Kidney (tissue), 14 donors: ENCODE data around the gene METAP2. TPM values are rescaled to one million over a fixed set of nuclear protein-coding genes. Genes with fewer than 3 reads are reported as not detected.

Source experiments
- DNase-seq, 5 donors: peaks; one replicate each; pipeline ENCODE4 v3.0.0-alpha.2; 2013 to 2020
- FAIRE-seq: peaks from 2 replicates; lab custom pipeline; 2012; peaks lifted over from hg19 to GRCh38; lab: Jason Lieb, UNC
- H3K27ac ChIP-seq, 2 donors: one replicate each; pipeline ENCODE4 v1.7.0; 2013; ENCODE audit warnings: low read depth in 2 of 2, low read length in 2 of 2, inconsistent platforms in 1 of 2
- H3K27me3 ChIP-seq: one replicate; pipeline ENCODE4 v1.7.1; 2013; ENCODE audit warnings: low read length, inconsistent platforms; ENCODE audit not compliant: control insufficient read depth, insufficient read depth
- H3K36me3 ChIP-seq, 3 donors: one replicate each; pipeline versions ENCODE4 v1.7.0 to v1.7.1; 2013; ENCODE audit warnings: low read length in 3 of 3, control low read depth in 1 of 3, inconsistent platforms in 1 of 3; ENCODE audit not compliant: insufficient read depth in 3 of 3, control insufficient read depth in 2 of 3
- H3K4me1 ChIP-seq, 3 donors: one replicate each; pipeline versions ENCODE4 v1.7.0 to v1.7.1; 2013; ENCODE audit warnings: low read length in 3 of 3, inconsistent platforms in 1 of 3, low read depth in 1 of 3; ENCODE audit not compliant: control insufficient read depth in 2 of 3, insufficient read depth in 2 of 3
- H3K4me3 ChIP-seq, 3 donors: one replicate each; pipeline versions ENCODE4 v1.7.0 to v1.8.1; 2013; ENCODE audit warnings: low read length in 3 of 3, control low read depth in 1 of 3, inconsistent platforms in 1 of 3
- H3K9ac ChIP-seq, 3 donors: one replicate each; pipeline versions ENCODE4 v1.7.0 to v1.7.1; 2013; ENCODE audit warnings: low read length in 3 of 3, control low read depth in 1 of 3, inconsistent platforms in 1 of 3
- H3K9me3 ChIP-seq, 3 donors: one replicate each; pipeline versions ENCODE4 v1.7.0 to v1.7.1; 2013; ENCODE audit warnings: low read length in 3 of 3, control low read depth in 1 of 3, inconsistent platforms in 1 of 3; ENCODE audit not compliant: control insufficient read depth in 2 of 3, insufficient read depth in 1 of 3
- CTCF ChIP-seq: IDR thresholded peaks from 3 replicates; pipeline ENCODE4 v1.5.1; 2012; ENCODE audit warnings: mild to moderate bottlenecking, moderate library complexity, borderline replicate concordance; ENCODE audit not compliant: insufficient read depth; ENCODE audit errors: extremely low read depth
- intact Hi-C: fragments of 100-400 bp; cut with DNase I; formaldehyde crosslinking; loops from one replicate; pipeline ENCODE4 v1.11.1; 2022
- polyA plus RNA-seq: library from polyadenylated mRNA; stranded (reverse); fragments of 350-450 nt; fragmentation: Illumina TruSeq; extraction: RNeasy Lipid Tissue Mini Kit (QIAGEN cat#74804); gene quantifications from one replicate; pipeline ENCODE4 v1.2.3, GENCODE V29; 2014; ENCODE audit warnings: low read depth, low replicate concordance; ENCODE audit not compliant: insufficient read depth
- total RNA-seq: library from RNA; stranded (reverse); fragmentation: NEBNext Ultra II Directional; extraction: Animal tissue kit (Norgen Biotek cat#: 25700); gene quantifications from one replicate; pipeline ENCODE4 v1.2.1, GENCODE V29; 2021
- donor health status: control.
- donor health status: control.
- donor health status: control.
- donor health status: control.
- donor health status: control.
- donor health status: DM: yes; HTN: yes; CAD: no.
- donor health status: Normal renal cell carcinoma (clear cell type).

Gene METAP2
- total and polyA plus RNA-seq, 2 donors from 2014 or later = 59.1 to 65.7 TPM

- Histone ChIP-seq H3K27me3 (no peaks in the 10 kb centered on the region), H3K4me1 (no peaks in the 10 kb centered on the region), H3K27ac (no peak overlapping the region), H3K36me3 (no peaks in the 10 kb centered on the region), H3K9ac (no peak overlapping the region), H3K4me3 (no peak overlapping the region), H3K9me3 (no peaks in the 10 kb centered on the region)
- no peak for FAIRE-seq
- no peak for DNase-seq
- intact Hi-C loops = no loop called here
- no peak for TF ChIP-seq CTCF
Measured at GRCh38 chr12:95522692-95523091, 48.7 kb downstream of the METAP2 start.

DNA sequence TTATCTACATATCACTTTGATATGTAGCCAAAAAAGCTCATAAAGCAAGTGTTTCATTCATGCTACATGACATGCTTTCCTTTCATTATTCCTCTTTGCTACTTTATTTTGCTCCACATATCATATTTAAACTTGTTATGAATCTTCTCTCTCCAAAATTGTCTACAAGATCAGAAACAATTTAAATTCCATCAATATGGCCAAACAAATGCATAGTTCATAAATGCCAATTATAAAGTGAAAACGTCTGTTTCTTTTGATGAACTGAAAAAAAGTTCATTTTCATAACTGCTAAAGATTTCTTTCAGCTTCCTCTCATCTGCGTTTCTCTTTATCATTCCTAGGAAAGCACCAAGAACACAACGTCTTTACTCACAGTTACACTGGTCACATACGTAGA lies 54.5 kb downstream of the METAP2 start:
- H3K4me3 ChIP-seq = no peak overlapping the region
- DNase-seq = no peak
- intact Hi-C loops = no loop called here
- no peaks in the 10 kb centered on the region for H3K4me1 ChIP-seq
- no peaks in the 10 kb centered on the region for H3K27me3 ChIP-seq
- FAIRE-seq = no peak
- H3K36me3 ChIP-seq = no peaks in the 10 kb centered on the region
- no peak overlapping the region for H3K9ac ChIP-seq
- H3K9me3 ChIP-seq = no peaks in the 10 kb centered on the region
- TF ChIP-seq CTCF = no peak
- no peak overlapping the region for H3K27ac ChIP-seq

GRCh38 chr12:95529693-95530225 lies 55.8 kb downstream of the METAP2 start:
- Histone ChIP-seq H3K36me3 (no peaks in the 10 kb centered on the region), H3K27me3 (no peaks in the 10 kb centered on the region), H3K9ac (no peak overlapping the region), H3K4me3 (no peak overlapping the region), H3K27ac (no peak overlapping the region), H3K9me3 (no peaks in the 10 kb centered on the region), H3K4me1 (no peaks in the 10 kb centered on the region)
- TF ChIP-seq CTCF = no peak
- intact Hi-C loops = no loop called here
- no peak for DNase-seq
- FAIRE-seq = no peak

- no peak for FAIRE-seq
- no peak for TF ChIP-seq CTCF
- H3K36me3 ChIP-seq = no peaks in the 10 kb centered on the region
- no peak overlapping the region for H3K27ac ChIP-seq
- no peaks in the 10 kb centered on the region for H3K27me3 ChIP-seq
- intact Hi-C loops = no loop called here
- no peak overlapping the region for H3K4me3 ChIP-seq
- no peaks in the 10 kb centered on the region for H3K9me3 ChIP-seq
- no peak overlapping the region for H3K9ac ChIP-seq
- no peak for DNase-seq
- H3K4me1 ChIP-seq = no peaks in the 10 kb centered on the region
Measured at GRCh38 chr12:95532851-95533250, 58.9 kb downstream of the METAP2 start.
